SJSA1 (cell line): ENCODE measurements around the gene CD7. TPM values are rescaled to one million over a fixed set of nuclear protein-coding genes. Genes with fewer than 3 reads are reported as not detected.
"Not testable (repeated sequence)": the region's sequence is repeated elsewhere in the genome, so short reads cannot be mapped to it uniquely, and the experiment has no call there.

Experiments
- DNase-seq, 2 experiments: peaks; one replicate each; pipeline ENCODE4 v3.0.0-alpha.2; 2015 to 2020; ENCODE audit warnings: low spot score in 2 of 2, low read depth in 1 of 2
- H3K27ac ChIP-seq: fragments of 250-450 bp; sonication (Bioruptor Pico); 2 replicates; pipeline ENCODE4 v1.5.1; 2020; ENCODE audit warnings: mild to moderate bottlenecking, moderate library complexity
- H3K27me3 ChIP-seq: fragments of 250-450 bp; sonication (Bioruptor Pico); replicated peaks from 2 replicates; pipeline ENCODE4 v1.5.1; 2020; ENCODE audit warnings: mild to moderate bottlenecking, moderate library complexity
- H3K36me3 ChIP-seq: fragments of 250-450 bp; sonication (Bioruptor Pico); 2 replicates; pipeline ENCODE4 v1.5.1; 2020; ENCODE audit warnings: mild to moderate bottlenecking
- H3K4me1 ChIP-seq: fragments of 250-450 bp; sonication (Bioruptor Pico); replicated peaks from 2 replicates; pipeline ENCODE4 v1.6.1; 2021; ENCODE audit warnings: mild to moderate bottlenecking
- H3K4me3 ChIP-seq: fragments of 250-450 bp; sonication (Bioruptor Pico); 2 replicates; pipeline ENCODE4 v1.5.1; 2020; ENCODE audit warnings: mild to moderate bottlenecking
- H3K9me3 ChIP-seq: fragments of 250-450 bp; sonication (Bioruptor Pico); replicated peaks from 2 replicates; pipeline ENCODE4 v1.5.1; 2020; ENCODE audit warnings: mild to moderate bottlenecking
- total RNA-seq: library from RNA; depleted of rRNA; stranded (reverse); fragments of >200 nt; shearing (Covaris generic); gene quantifications from 2 replicates; pipeline ENCODE4 v1.2.3, GENCODE V29; 2014; rRNA removed

CD7 gene
- not detected in 2 replicates for total RNA-seq

- H3K9me3 ChIP-seq, result peaks cover 10% of the 10 kb centered on the region
- H3K27me3 ChIP-seq, result peaks cover 48% of the 10 kb centered on the region
- peaks cover 8% of the 10 kb centered on the region for H3K4me1 ChIP-seq
- no peak within 1 kb of the TSS for H3K4me3 ChIP-seq
- 0 out of 2 replicates have a peak, but pooled peaks cover 4% of the 10 kb centered on the region for H3K36me3 ChIP-seq
- no peak for DNase-seq
- H3K27ac ChIP-seq, result no peak within 1 kb of the TSS
These were observed at the start of gene CD7 for GRCh38 chr17:82317394-82318168. Gene CD7 (minus strand): TSS chr17:82317608. CDS start chr17:82317495, 113 bp downstream.

- Histone ChIP-seq H3K27ac (no peak overlapping the region), H3K36me3 (no peaks in the 10 kb centered on the region), H3K27me3 (peaks cover 28% of the 10 kb centered on the region), H3K4me1 (peaks cover 19% of the 10 kb centered on the region), H3K9me3 (no peaks in the 10 kb centered on the region), H3K4me3 (no peak overlapping the region)
- DNase-seq, result no peak
These were observed 49.3 kb upstream of the CD7 start for GRCh38 chr17:82366749-82367148.

- H3K4me3 ChIP-seq, result no peak overlapping the region
- no peak for DNase-seq
- H3K27me3 ChIP-seq, result peaks cover 18% of the 10 kb centered on the region
- H3K9me3 ChIP-seq, result no peaks in the 10 kb centered on the region
- H3K4me1 ChIP-seq, result peaks cover 9% of the 10 kb centered on the region
- H3K27ac ChIP-seq, result no peak overlapping the region
- H3K36me3 ChIP-seq, result no peaks in the 10 kb centered on the region
These were observed 48.3 kb upstream of the CD7 start for GRCh38 chr17:82365606-82366295.

- peaks cover 4% of the 10 kb centered on the region for H3K4me1 ChIP-seq
- H3K27ac ChIP-seq, result no peak overlapping the region
- DNase-seq, result peak in 1 of 2 experiments; percentile 45
- no peaks in the 10 kb centered on the region for H3K9me3 ChIP-seq
- no peaks in the 10 kb centered on the region for H3K36me3 ChIP-seq
- H3K27me3 ChIP-seq, result no peaks in the 10 kb centered on the region
- H3K4me3 ChIP-seq, result no peak overlapping the region
These were observed 44.7 kb upstream of the CD7 start for GRCh38 chr17:82361885-82362633.

GRCh38 chr17:82359451-82360074 lies 42.2 kb upstream of the CD7 start:
- not testable (repeated sequence) for H3K9me3 ChIP-seq, H3K4me1 ChIP-seq, H3K27me3 ChIP-seq, H3K36me3 ChIP-seq, H3K27ac ChIP-seq, DNase-seq, H3K4me3 ChIP-seq

GRCh38 chr17:82358465-82359350 lies 41.3 kb upstream of the CD7 start, which contains the start of gene TEX19:
Gene TEX19 (plus strand): TSS chr17:82359247. CDS start chr17:82362151, 2,904 bp downstream.
- Histone ChIP-seq H3K4me3 (no peak within 1 kb of the TSS), H3K36me3 (no peaks in the 10 kb centered on the region), H3K4me1 (peaks cover 4% of the 10 kb centered on the region), H3K27me3 (no peaks in the 10 kb centered on the region), H3K27ac (no peak within 1 kb of the TSS), H3K9me3 (no peaks in the 10 kb centered on the region)
- no peak for DNase-seq

GRCh38 chr17:82357394-82357793 lies 40.0 kb upstream of the CD7 start:
- no peak overlapping the region for H3K4me3 ChIP-seq

GRCh38 chr17:82356845-82357355 lies 39.5 kb upstream of the CD7 start:
- no peaks in the 10 kb centered on the region for H3K27me3 ChIP-seq
- H3K27ac ChIP-seq, result no peak overlapping the region
- no peak overlapping the region for H3K4me3 ChIP-seq
- no peaks in the 10 kb centered on the region; the same call in 1 of the 2 replicates for H3K9me3 ChIP-seq
- no peaks in the 10 kb centered on the region for H3K36me3 ChIP-seq
- peaks cover 4% of the 10 kb centered on the region for H3K4me1 ChIP-seq
- DNase-seq, result peak in 1 of 2 experiments; percentile 44

More at GRCh38 chr17:82357394-82357793, 40.0 kb upstream of the CD7 start:
- Histone ChIP-seq H3K36me3 (no peaks in the 10 kb centered on the region), H3K9me3 (no peaks in the 10 kb centered on the region; the same call in 1 of the 2 replicates), H3K27me3 (no peaks in the 10 kb centered on the region), H3K4me1 (peaks cover 4% of the 10 kb centered on the region), H3K27ac (no peak overlapping the region)
- DNase-seq, result no peak

GRCh38 chr17:82355770-82356427 lies 38.5 kb upstream of the CD7 start:
- no peak overlapping the region for H3K27ac ChIP-seq
- H3K27me3 ChIP-seq, result no peaks in the 10 kb centered on the region
- H3K9me3 ChIP-seq, result no peaks in the 10 kb centered on the region; the same call in 1 of the 2 replicates
- no peak for DNase-seq
- H3K4me3 ChIP-seq, result no peak overlapping the region
- H3K36me3 ChIP-seq, result no peaks in the 10 kb centered on the region
- peaks cover 4% of the 10 kb centered on the region for H3K4me1 ChIP-seq

- DNase-seq, result no peak
- no peaks in the 10 kb centered on the region for H3K27me3 ChIP-seq
- H3K27ac ChIP-seq, result no peak overlapping the region
- H3K9me3 ChIP-seq, result no peaks in the 10 kb centered on the region; the same call in 1 of the 2 replicates
- no peak overlapping the region for H3K4me3 ChIP-seq
- H3K4me1 ChIP-seq, result peaks cover 4% of the 10 kb centered on the region
- H3K36me3 ChIP-seq, result no peaks in the 10 kb centered on the region
These were observed 37.4 kb upstream of the CD7 start for GRCh38 chr17:82354804-82355308.

- Histone ChIP-seq H3K4me3 (no peak overlapping the region), H3K27ac (no peak overlapping the region), H3K9me3 (no peaks in the 10 kb centered on the region; the same call in 1 of the 2 replicates), H3K36me3 (no peaks in the 10 kb centered on the region), H3K27me3 (no peaks in the 10 kb centered on the region), H3K4me1 (no peaks in the 10 kb centered on the region; the same call in 1 of the 2 replicates)
- DNase-seq, result no peak
These were observed 36.1 kb upstream of the CD7 start for GRCh38 chr17:82353484-82353883.
